ENCODE measurements around the gene TGIF1.
"Not testable (repeated sequence)": the region's sequence is repeated elsewhere in the genome, so short reads cannot be mapped to it uniquely, and the experiment has no call there.

Gene TGIF1

DNA sequence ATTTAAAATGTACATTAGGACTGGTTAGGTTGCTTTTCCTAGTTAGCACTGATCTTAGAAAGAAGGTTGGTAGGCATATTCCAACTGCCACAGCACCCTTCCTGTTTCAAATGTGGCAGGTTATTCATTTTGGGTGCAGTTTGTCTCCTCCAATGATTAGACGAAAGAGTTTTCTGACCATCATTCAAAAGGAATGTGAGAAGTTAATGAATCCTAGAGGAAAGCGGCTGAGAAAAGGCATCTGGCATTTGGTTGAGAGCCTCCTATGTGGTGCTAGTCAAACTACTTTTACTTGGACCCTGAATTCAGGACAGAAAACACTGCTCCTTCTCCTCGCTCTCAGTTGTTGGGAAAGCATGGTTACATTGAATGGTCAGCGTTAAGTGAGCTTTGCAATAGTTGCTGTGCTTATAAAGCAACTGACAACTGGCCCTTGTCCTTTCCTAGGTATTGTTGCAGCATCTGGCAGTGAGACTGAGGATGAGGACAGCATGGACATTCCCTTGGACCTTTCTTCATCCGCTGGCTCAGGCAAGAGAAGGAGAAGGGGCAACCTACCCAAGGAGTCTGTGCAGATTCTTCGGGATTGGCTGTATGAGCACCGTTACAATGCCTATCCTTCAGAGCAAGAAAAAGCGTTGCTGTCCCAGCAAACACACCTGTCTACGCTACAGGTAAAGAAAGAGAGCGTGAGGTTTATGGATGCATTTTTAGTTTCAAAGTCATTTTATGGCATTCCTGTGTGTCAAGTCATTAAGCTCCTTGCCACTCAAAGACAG lies 6.1 kb downstream of the TGIF1 start:
- DNase-seq (ENCODE audit: low read depth), result no peak

DNA sequence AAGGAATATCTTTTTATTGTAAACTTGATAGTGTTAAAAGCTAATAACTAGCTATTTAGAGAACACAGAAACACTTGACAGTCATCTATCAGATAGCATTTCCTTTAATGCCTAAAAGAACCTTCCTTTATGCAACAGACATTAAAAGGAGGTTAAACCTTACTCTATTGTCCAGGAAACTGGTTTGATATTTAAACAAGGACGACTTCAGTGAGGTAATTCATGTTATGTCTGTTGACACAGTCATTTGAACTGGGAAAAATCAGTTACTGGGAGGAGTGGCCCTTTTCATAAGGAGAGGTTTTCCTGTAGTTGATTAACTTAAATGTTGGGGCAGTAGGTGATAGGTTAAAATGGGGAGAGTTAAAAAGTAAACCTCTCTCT lies 6.7 kb downstream of the TGIF1 start:
- DNase-seq (ENCODE audit: low read depth), result no peak

DNA sequence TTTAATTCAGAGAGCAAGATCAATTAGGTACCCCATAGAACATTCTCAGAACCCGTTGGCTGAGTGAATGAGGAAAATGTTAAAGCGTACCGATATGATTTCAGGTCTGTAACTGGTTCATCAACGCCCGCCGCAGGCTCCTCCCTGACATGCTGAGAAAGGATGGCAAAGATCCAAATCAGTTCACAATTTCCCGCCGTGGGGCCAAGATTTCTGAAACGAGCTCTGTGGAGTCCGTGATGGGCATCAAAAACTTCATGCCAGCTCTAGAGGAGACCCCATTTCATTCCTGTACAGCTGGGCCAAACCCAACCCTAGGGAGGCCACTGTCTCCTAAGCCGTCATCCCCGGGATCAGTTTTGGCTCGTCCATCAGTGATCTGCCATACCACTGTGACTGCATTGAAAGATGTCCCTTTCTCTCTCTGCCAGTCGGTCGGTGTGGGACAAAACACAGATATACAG lies 7.3 kb downstream of the TGIF1 start:
- DNase-seq (ENCODE audit: low read depth), result no peak

DNA sequence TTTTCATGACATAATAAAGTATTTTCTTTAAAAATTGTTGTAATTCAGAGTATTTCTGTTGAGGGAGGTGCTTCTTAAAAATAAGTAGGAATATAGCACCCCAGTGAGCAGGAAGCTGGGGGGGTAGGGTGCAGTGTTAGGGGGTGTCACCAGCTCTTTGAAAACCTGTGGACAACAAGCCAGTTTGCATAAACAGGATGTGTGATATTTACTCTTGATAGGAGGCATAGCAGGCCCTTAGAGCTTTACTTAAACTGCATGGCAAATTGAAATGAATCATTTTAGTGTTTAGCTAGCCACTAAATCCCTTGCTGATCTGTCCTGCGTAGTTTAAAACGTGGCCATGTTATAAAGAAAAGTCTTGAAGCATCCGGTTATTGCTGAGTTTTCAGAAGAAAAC lies 8.4 kb downstream of the TGIF1 start:
- no peak for DNase-seq (ENCODE audit: low read depth)

DNA sequence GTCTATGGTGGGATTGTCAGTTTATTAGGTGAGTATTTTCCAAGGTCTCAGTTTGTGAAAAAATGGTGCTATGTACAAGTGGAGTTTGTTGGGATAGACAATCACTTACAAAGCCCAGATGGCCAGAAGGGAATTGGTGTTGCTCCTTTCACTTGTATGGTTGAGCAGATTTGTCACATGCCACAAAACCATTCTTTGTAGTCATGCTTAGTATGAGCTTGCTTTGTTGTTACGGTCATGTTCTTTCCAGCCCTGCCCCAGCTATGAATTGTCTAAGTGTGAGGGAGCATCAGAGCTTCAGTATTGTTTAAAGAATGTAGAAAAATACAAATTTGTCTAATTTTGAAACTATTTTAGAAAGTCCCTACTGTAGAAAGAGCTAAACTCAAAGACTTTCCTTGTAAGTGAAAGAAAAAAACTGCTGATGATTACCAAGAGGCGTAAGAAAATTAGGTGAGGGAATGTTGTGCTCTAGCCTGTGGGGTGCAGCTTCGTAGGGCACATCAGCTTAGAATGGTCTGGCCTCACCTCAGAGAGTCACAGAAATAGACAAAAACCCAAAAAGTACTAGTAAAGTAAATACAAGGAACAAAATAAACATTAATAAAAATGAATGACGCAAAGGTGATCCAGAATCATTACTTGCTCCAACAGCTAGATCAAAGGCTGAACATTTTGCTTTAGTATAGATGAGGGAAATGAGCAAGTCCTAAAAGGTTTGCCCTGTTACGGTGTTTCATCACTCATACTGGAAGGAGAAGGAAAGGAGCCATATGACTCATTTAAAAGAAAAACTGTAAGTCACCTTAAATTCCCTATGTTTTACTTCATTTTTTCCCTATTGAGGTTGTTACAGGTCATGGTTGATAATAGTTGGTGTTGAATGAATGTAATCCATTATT lies 9.2 kb downstream of the TGIF1 start:
- no peak for DNase-seq (ENCODE audit: low read depth)

DNA sequence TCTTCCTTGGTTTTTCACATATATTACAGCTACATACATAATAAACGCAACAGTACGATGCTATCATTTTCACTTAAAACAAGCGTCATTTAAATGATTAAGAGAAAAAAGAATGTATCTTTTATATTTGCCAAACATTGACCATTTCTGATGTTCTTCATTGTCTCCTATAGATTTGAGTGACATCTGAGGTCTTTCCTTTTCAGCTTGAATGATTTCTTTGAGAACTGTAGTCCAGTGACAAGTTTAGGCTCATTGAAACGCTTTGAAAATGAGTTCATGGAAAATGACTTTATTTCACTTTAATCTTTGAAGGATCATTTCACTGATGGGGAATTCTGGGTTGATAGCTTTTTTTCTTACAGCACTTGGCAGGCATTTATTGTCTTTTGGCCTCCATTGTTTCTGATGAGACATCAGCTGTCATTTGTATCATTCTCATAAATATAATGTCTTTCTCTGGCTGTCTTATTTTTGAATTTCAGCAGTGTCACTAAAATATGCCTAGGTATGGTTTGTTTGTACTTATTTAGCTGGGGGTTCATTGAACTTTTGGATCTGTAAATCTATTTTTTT lies 10.9 kb downstream of the TGIF1 start:
- DNase-seq (ENCODE audit: low read depth), result no peak

DNA sequence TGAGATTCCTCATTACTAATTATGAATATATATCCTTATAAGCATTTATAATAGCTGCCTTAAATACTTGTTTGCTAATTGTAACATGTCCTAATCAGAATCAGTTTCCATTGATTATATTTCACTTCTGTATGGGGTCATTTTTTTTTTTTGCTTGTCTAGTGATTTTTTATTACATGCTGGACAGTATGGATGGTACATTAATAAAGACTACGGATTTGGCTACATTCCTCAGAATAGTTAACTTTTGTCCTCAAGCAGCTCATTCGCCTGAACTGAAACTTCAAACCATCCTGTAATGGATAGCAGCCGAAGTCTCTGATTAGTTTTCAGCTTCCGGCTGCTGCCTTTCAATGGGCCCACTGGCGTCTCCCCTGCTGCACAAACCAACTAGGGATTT lies 11.7 kb downstream of the TGIF1 start:
- DNase-seq (ENCODE audit: low read depth), result no peak

DNA sequence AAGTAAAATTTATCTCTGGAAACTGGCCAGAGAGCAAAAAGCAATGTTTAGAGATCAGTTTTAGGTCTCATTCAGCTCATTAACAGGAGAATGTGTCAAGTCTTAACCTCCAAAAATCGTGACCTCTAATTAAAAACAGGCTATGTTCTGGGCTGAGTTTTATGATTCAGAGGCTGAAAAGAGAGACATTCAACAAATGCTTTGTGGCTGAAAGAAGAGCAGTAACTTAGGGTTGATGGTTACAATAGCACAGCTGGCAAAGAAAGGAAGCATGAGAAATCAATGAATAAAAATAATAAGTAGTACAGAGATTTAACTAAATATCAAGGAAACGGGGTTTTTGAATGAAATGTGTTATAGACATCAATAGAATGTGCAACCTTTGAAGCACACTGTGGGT lies 13.1 kb downstream of the TGIF1 start:
- DNase-seq (ENCODE audit: low read depth), result no peak

DNA sequence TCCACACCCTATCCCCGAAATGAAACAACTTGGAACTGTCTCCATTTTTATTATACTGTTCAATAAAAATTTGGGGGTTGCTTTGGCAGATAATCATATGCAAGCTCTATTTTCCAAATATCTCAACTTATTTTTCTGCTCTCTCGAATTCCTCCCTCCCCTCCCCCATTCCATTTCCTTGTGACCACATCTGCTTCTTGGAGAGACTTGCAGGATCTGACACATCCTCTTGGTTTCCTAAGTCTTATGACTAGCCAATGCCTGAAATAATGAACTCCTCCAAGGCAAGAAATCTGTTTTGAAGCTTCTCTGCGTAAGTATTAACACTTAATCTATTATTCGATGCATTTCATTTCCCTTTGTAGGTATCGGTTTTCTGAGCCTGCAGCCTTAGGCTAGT lies 16.1 kb downstream of the TGIF1 start:
- no peak for DNase-seq (ENCODE audit: low read depth)

DNA sequence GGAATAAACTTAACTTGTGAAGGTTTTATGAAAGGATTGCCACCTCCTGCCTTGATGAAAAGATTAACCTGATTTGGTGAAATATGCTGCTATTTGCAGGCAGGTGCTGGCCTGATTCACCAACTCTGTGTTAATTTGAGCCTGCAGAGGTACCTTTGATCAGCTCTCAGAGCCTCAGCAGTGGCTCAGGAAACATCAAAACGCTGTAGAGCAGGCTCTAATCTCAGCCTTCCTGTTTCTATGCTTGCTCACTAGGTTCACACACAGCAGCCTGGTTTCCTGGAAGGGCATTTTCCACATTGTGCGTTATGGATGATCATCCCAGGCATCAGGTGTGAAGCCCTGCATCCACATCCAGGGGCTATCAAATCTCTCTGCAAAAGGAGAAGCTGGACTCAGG lies 16.9 kb downstream of the TGIF1 start:
- DNase-seq (ENCODE audit: low read depth), result no peak

DNA sequence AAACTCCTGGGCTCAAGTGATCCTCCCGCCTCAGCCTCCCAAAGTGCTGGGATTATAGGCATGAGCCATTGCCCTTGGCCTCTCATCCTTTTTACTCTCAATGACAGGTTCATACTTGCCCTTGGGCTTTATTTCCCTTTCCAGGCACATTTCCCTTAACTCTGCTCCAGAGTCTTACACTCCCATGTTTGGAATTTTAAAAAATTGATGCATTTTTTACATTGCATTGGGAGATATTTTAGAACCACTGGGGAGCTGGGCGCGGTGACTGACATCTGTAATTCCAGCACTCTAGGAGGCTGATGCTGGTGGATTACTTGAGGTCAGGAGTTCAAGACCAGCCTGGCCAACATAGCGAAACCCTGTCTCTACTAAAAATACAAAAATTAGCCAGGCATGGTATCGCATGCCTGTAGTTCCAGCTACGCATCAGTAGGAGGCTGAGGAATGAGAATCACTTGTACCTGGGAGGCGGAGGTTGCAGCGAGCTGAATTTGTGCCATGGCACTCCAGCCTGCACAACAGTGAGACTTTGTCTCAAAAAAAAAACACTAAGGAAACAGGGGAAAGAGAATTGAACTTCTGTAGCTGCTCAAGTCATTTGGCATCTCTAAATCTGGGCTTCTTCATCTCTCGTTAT lies 18.2 kb downstream of the TGIF1 start:
- no peak for DNase-seq (ENCODE audit: low read depth)

DNA sequence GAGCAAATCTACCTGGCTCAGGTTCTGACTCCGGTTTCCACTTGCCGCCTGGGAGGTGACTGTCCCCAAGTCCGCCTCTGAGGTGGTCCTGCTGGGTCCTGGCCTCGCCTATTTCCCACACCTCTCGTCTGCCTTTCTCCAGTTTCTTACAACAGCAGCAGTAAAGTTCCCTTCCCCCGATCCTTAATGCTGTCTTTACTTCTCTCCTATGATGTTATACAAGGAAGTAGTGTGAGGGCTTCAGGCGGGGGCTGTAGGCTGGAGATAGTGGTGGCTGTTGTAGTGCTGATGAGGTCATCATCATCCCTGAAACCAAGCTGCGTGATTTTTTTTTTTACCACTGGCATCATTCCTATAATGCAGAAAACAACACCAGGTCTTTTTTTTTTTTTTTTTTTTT lies 18.9 kb downstream of the TGIF1 start:
- no peak for DNase-seq (ENCODE audit: low read depth)

DNA sequence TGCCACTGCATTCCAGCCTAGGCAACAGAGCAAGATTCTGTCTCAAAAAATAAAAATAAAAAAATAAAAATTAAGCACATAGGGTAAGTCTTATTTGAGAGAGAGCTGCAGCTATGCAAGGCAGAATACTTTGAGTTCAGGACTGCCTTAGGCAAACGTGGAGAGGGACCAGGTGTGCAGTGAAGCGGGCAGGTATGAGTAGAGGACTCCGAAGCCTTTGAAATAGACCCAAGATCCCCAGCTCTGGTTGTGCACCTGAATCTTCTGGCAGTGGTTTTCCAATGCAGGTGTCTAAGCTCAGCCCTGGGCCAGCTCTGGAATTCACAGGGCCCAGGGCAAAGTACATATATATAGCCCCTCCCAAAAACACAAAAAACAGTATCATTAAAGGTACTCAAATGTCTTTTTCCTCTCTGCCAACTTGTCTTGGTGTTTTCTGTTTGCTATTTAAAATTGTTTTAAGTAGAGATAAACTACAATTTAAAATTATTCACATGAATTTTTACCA lies 21.2 kb downstream of the TGIF1 start:
- no peak for DNase-seq (ENCODE audit: low read depth)

DNA sequence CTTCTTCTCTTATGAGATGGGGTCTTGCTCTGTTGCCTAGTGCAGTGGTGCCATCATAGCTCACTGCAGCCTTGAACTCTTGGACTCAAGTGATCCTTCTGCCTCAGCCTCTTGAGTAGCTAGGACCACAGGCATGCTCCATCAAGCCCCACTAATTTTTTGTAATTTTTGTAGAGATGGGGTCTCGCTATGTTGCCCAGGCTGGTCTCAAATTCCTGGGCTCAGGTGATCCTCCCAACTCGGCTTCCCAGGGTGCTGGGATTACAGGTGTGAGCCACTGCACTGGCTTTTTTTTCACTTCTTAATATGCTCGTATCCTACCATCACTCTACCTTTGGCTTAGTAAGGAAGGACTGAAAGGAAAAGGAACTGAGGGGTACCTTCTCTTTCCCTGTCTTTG lies 22.1 kb downstream of the TGIF1 start:
- DNase-seq (ENCODE audit: low read depth), result not testable (repeated sequence)

DNA sequence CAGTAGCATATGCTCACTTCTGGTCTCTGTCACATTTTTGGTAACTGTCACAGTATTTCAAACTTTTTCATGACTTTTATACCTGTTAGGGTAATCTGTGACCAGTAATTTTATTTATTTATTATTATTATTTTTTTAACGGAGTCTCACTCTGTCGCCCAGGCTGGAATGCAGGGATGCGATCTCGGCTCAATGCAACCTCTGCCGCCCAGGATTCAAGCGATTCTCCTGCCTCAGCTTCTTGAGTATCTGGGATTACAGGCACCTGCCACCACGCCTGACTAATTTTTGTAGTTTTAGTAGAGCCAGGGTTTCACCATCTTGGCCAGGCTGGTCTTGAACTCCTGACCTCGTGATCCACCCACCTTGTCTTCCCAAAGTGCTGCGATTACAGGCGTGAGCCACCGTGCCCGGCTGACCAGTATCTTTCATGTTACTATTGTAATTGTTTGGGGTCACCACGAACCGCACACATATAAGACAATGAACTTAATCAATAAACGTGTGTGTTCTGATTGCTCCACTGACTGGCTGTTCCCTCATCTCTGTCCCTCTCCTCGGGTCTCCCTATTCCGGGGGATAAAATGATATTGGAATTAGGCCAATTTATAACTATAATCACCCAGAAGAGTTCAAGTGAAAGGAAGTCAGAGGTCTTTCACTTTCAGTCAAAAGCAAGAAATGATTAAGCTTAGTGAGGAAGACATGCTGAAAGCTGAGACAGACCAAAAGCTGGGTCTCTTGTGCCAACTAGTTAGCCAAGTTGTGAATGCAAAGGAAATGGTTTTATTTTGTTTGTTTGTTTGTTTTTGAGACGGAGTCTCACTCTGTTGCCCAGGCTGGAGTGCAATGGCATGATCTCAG lies 22.9 kb downstream of the TGIF1 start:
- no peak for DNase-seq (ENCODE audit: low read depth)

DNA sequence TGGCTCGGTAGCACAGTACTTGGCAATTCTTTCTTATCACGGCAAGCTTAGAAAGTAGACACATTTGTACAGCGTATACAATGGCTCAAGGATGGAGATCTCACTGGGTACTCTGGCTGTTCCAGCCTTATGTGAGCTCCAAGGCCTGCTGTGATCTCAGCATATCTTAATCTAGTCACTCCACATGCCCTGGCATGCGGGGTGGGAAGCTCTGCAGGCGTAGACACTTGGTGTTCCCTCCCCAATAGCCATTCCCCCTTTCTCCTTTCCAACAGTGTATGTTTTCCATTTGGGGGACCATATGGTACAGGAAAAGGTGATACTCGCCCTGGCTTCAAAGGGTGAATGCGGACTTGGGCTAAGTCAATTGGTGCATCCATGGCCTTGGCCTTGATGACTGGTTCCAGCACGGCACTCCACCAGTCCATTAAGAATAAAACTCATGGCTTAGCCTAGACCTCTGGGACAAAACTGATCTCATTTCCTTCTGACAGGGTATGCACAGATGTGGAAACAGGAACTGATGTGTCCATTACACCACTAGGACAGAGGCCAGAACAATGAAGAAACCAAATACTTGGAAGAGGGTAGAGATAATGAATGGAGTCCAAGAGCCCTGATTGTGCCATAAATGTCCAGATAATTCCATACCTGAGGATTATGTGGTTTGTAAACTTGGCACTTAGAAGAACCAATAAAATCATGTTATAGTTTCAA lies 28.4 kb downstream of the TGIF1 start:
- no peak for DNase-seq (ENCODE audit: low read depth)

DNA sequence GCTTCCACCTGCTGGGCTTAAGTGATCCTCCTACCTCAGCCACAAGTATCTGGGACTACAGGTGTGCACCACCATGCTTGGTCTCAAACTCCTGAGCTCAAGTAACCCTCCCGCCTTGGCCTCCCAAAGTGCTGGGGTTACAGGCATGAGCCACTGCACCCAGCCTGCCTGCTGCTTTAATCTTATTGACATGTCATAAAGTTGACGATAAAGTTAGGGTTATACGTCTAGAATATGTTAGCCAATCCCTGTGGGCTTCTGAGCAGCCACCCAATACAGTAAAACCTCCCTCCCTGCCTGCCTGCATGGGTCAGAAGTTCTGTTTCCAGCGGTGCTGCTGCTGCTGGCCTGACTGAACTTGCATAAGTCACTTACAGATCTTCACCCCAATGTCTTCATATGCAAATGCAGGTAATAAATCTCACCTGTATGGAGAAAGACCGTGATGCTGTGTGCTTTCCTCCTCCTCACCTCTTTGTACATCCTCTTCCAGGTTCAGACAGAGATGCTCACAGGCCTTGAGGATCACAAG lies 30.1 kb downstream of the TGIF1 start:
- no peak for DNase-seq (ENCODE audit: low read depth)

DNA sequence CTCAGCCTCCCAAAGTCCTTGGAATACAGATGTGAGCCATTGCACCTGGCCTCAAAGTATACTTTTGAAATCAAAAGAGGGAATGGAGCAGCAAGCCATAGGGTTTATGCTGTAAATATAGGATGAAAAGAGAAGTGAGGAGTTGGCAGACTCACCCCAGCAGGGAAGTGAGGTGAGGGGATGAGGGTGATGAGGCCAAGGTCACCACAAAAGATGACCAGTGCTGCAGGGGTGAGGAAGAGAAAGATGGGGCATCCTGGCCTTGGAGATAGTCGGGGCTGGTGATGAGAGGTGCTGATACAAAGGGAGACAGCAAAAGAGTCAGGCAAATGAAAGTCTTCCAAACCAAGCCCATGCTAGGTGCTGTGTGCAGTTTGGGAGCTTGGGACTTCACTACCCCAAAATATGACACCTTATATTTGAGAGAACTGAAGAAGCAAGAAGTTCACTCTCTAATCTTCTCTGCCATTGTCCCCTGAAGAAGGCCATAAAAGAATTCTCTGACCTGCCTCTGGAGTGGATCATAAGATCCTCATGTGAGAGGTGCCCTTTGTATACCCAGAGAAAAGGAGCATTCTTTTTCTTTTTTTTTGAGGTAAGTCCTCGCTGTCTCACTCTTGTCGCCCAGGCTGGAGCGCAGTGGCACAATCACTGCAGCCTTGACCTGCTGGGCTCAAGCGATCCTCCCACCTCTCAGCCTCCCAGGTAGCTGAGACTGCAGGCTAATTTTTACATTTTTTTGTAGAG lies 31.0 kb downstream of the TGIF1 start:
- DNase-seq (ENCODE audit: low read depth), result no peak

DNA sequence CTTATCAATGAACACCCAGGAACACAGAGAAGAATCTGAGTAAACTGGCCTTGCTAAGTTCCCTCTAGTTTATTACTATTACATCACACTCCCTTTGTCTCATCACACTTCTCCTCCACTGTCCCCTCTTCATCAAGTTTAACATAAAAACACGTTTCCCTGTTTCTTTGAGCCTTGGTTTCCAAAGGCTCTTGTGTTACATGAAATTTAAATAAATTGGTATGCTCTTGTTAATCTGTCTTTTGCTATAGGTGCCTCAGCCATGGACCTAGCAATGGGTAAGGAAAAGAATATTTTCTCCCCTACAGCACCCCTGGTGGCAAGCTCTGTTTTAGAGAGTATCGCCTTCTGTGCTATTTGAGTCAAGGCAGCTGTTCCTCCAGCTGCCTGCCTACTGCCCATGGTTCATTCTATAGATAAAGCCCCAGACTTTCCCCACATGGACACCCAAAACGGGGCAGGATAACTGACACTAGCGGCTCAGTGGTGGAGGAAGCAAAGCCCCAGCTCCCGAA lies 31.8 kb downstream of the TGIF1 start:
- DNase-seq (ENCODE audit: low read depth), result no peak

Data from stimulated activated CD8-positive, alpha-beta memory T cell treated with anti-CD3 and anti-CD28 coated beads, Interleukin-12 subunit alpha, Interleukin-12 subunit beta, amount 100 ng/mL, for 1 hour (primary cell).